GM19099 (cell line): ENCODE measurements around the gene MAPK6.
A peak's percentile ranks its signal among the peaks of the same experiment; 100 is the strongest.

Experiments used
- POLR2A ChIP-seq: IDR thresholded peaks from 3 replicates; pipeline ENCODE4 v1.6.1; 2011; ENCODE audit warnings: low read depth; ENCODE audit not compliant: insufficient read length; ENCODE audit errors: extremely low read depth

The MAPK6 gene

DNA sequence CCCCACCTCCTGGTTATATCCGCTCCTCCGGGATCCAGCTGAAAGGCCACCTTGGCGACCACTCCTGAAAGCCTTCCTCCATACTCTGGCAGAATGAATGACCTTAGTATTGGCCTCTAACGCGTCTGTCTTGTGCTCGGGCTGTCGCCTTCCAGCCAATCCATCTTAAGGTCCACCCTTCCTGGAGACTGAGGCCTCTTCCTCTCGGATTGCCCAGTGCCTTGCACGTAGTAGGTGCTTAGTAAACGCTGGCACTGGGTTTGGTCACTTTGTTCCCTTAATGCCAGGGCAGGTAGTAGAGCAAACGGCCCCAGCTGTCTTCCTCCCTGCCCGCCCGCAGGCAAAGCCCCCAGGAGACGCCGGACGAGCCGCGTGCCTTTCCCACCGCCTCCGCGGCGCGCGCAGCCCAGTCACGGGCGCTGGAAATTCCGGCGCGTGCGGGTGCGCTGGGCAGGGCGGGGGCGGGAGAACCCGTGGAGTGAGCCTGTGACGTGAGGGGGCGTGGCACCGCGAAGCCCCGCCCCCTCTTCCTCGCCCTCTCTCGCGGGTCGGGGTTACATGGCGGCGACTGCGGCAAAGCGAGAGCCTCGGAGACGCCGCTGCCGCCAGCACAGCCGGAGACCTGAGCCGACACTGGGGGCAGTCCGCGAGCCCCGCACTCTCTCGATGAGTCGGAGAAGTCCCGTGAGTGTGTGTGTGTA is at the start of gene MAPK6:
Gene MAPK6 (plus strand): TSS at position 527 of the 701 bp plus-strand sequence. CDS start 27,242 bp downstream, outside the sequence.
- peak; percentile 94 for TF ChIP-seq POLR2A

DNA sequence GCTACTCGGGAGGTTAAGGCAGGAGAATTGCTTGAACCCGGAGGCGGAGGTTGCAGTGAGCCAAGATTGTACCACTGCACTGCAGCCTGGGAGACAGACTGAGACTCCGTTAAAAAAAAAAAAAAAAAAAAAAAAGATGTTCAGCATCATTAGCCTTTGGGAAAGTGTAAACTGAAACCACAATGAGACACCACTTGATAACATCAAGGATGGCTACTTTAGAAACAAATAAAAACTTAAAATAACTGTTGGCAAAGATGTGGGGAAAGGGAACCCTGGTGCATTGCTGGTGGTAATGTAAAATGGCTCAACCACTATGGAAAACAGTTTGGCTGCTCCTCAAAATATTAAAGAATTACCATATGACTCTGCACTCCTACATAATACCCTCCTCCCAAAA is 49.3 kb upstream of the MAPK6 start:
- no peak for TF ChIP-seq POLR2A

DNA sequence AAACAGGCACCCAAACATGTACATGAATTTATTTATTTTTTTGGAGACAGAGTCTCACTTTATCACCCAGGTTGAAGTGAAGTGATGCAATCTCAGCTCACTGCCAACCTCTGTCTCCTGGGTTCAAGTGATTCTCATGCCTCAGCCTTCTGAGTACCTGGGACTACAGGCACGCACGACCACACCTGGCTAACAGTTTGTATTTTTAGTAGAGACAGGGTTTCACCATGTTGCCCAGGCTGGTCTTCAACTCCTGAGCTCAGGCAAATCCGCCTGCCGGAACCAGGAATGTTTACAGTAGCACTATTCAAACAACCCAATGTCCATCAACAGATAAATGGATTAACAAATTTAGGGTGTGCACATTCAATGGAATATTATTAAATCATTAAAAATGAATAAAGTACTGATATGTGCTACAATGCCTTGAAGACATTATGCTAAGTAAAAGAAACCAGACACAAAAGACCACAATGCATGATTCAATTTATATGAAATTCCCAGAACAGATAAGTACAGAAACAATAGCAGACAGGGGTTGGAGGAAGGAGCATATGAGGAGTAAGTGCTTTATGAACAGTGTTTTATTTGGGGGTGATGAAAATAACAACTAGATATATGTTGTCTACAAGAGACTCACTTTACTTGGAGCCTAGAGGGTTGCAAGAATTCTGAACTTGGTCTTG is 48.7 kb upstream of the MAPK6 start:
- no peak for TF ChIP-seq POLR2A

DNA sequence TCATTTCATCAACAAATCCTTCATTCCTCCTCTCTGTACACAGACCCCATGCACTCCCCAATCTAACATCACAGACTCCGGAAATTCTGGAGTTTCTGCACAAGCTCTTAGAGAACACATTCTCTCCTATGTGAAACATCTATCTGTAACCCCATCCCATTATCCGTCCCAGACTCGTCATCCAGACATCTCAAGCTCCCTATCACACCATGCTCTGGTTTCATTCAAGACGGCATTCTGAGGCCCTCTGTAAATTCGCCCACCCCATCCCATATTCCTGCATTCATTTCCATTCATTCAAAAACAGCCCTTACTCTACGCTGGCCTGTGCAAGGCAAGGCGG is 48.0 kb upstream of the MAPK6 start:
- no peak for TF ChIP-seq POLR2A

DNA sequence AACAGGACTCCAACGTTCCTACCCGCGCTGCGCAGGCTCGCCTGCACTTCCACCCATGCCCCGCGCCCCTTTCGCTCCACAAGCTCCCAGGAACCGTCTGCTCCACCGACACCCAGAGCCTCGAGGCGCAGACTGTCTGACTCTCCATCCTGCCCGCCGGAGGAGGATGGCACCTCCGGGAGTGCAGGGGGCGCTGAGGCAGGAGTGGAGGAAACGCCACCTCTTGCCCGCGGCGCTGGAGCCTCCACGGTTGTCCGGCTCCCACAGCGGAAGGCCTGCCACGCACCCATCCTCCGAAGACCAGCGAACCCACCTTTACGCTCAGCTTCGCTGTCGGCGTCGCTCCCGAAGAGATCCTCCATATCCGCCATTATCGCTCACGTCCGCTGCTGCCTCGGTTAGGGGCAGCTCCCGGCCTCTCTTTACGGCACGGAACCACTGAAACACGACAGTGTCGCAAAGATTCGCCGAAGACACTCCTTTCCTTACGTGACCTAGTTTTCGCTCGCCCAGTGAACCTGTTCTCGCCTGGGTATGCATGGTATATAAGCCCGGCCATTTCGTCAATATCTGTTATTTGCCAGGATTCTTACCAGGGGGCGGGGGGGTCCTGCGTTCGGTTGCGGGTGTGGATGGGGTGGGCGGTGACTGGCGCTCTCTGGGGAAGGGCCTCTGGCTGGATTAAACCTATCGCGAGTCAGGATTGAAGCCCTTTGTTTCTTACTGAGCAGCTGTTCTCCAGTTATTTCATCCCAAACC is 47.5 kb upstream of the MAPK6 start, which contains the start of gene LEO1:
Gene LEO1 (minus strand): TSS at position 404 of the 759 bp plus-strand sequence. CDS start 33 bp downstream, at position 371.
- peak; percentile 95 for TF ChIP-seq POLR2A

DNA sequence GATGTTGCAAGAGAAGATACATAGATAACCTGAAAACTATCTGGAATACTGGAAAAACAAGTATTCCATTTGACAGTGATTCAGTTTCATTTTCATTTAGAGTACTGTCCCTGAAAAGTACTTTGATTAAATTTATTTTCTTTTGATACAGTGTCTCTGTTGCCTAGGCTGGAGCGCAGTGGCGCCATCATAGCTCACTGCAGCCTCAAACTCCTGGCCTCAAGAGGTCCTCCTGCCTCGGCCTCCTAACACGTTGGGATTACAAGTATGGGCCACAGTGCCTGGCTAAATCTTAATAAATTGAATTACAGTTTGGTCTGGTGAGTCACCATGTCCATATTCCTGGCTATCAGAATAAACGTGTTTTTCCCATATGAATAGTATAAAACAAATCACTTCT is 45.8 kb upstream of the MAPK6 start:
- TF ChIP-seq POLR2A, result no peak

DNA sequence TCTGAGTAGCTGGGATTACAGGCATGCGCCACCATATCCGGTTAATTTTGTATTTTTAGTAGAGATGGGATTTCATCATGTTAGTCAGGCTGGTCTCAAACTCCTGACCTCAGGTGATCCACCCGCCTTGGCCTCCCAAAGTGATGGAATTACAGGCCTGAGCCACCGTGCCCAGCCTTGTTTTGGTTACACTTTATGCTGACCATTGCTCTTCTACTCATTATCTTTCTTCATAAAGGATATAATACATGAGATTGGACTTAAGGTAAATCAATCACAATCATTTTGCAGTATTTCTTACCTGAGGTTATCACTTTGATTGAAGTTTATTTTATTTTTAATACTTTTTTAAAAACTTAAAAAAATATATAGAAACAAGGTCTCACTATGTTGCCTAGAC is 45.2 kb upstream of the MAPK6 start:
- TF ChIP-seq POLR2A, result no peak

DNA sequence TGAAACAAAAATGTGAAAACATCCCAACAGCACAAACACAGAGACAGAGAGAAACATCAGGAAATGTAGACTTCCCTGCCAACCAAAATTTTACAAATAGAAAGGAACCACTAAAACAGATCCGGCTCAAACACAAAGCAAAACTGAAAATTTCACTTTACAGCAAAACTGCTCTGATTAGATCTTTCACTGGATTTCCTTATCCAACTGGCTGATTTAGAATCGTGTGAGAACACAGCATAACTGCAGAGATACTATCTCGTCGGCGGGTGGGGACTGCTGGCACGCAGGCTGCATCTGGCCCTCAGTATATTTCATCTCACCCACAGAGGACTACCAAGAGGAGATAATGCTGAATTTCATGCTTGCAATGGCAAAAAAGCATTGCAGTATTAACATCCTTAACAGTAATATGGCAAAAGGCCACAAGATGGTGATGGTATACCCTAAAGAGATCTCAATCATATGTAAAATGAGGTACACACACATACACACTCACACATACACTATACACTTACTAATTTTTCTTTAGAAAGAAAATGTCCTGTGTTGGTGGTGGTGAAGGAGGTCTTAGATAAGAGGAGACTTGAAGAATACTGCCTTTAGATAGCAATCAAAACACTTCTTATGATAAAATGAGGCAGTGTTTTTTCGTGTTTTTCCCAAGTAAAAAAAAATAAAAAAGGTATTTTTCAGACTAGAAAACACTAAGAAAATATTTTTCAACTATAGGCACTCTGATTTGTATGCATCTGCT is 36.8 kb upstream of the MAPK6 start:
- no peak for TF ChIP-seq POLR2A

DNA sequence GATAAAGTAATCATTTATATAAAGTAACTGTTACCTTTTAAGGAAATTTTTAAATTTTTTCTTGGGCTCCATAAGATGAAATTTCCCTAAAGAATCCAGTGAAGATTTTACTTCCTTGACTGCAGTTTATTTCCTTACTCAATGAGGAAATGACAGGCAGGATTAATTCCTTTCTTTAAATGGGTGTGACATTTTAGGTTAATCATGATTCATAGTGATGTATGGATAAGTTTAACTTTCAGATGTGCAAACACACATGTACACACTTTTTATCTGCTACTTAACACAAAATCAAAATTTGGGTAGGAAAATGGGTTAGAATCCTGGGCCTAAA is 36.3 kb upstream of the MAPK6 start:
- no peak for TF ChIP-seq POLR2A

DNA sequence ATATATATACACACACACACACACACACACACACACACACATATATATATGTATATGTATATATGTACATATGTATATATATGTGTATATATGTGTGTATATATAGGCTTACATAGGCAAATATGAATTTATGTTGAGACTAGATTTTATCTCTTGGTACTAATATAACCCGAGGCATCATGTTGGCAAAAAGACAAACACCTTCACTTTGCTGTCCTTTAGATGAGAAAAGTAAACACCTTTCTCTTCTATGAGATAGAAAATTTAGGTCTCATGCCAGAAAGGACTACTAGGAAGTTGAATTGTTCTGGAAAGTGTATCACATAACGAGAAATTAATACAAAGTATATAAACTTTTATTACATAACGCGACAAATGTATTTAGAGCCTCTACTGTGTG is 27.9 kb upstream of the MAPK6 start:
- TF ChIP-seq POLR2A, result no peak

DNA sequence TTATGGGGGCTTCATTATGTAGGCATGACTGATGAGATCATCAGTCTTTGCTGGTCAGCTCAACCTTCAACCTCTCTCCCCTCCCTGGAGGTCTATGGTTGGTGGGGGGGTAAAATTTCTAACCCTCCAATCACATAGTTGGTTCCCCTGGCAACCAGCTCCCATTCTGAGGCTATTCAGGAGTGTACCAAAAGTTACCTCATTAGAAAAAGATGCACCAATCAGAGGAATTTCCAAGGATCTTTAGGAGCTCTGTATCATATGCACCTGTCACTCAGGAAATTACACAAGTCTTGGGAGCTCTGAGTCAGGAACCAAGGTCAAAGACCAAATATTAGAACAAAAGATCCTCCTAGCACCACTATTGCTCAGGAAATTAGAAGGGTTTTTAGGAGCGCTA is 26.1 kb upstream of the MAPK6 start:
- no peak for TF ChIP-seq POLR2A

DNA sequence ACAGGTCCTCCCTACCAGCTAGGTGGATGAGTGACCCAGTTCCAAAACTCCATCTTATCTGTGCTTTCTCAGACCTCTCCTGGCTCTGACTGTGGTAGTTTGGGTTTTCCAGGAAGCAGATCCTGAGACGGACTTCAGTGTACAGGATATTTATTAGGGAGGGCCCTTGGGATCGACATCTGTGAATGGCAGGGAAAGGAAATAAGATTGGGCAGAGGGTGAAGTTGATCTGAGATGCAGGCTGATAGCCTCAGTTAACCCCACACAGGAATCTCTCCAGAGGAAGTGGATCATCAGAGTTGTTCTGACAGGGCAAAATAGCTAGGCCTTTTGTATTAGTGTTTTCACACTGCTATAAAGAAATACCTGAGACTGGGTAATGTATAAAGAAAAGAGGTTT is 16.7 kb upstream of the MAPK6 start:
- TF ChIP-seq POLR2A, result no peak

DNA sequence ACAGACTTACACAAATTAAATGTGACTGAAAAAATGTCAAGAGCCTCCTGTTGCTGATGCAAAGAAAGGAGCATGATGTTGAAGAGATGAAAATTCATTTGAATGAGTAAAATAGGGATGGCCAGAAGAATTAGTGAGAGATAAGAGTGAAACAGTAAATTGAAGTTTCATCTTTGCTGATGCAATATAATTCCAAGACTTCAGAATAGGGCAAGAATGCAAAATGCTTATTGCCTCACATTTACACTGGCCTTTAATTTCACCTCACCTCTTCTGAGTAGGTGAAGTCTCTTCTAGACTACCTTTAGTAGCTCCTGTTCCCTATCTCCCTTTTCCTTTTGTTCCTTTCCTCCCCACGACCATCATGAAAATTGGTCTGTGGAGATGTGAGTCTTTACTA is 15.3 kb upstream of the MAPK6 start:
- TF ChIP-seq POLR2A, result no peak

DNA sequence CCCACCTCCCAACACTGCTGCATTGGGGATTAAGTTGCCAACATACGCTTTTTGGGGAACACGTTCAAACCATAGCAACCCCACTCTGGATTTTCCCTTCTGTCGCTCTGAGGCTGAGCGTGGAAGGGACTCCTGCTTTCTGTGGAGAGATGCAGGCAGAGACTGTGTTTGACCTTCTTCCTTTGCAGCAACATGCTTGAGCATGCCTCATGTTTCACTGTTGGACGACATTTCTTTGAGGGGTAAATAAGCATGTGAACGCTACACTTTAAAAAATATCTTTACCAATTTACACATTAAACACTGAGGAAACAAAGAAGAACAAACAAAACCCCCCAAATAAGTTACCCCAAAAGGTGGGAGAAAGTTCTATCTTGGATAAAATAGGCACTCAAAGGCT is 14.2 kb upstream of the MAPK6 start:
- TF ChIP-seq POLR2A, result no peak
